ENCODE data around the gene CLMN.

The CLMN gene

GRCh38 chr14:95319312-95320077, at the start of gene CLMN:
CLMN (minus strand) TSS chr14:95319908; CDS start chr14:95319792, 116 bp downstream.
- ATAC-seq = peak in 1 of 2 donors; percentile 41

GRCh38 chr14:95365401-95365800, 45.7 kb upstream of the CLMN start:
- ATAC-seq = no peak

- no peak for ATAC-seq
Measured at GRCh38 chr14:95364481-95365209, 44.9 kb upstream of the CLMN start.

- ATAC-seq = no peak
Measured at GRCh38 chr14:95363468-95363954, 43.8 kb upstream of the CLMN start.

- no peak for ATAC-seq
Measured at GRCh38 chr14:95362138-95362494, 42.4 kb upstream of the CLMN start.

- ATAC-seq = peak; percentile 32 to 41
Measured at GRCh38 chr14:95361373-95362137, 41.8 kb upstream of the CLMN start.

- no peak for ATAC-seq
Measured at GRCh38 chr14:95360828-95361227, 41.1 kb upstream of the CLMN start.

GRCh38 chr14:95359994-95360826, 40.5 kb upstream of the CLMN start:
- ATAC-seq = no peak

- no peak for ATAC-seq
Measured at GRCh38 chr14:95356245-95356869, 36.6 kb upstream of the CLMN start.

- ATAC-seq = no peak
Measured at GRCh38 chr14:95355422-95355821, 35.7 kb upstream of the CLMN start.

- ATAC-seq = no peak
Measured at GRCh38 chr14:95354834-95355233, 35.1 kb upstream of the CLMN start.

GRCh38 chr14:95353664-95354063, 34.0 kb upstream of the CLMN start:
- no peak for ATAC-seq

GRCh38 chr14:95353007-95353406, 33.3 kb upstream of the CLMN start:
- no peak for ATAC-seq

- ATAC-seq = no peak
Measured at GRCh38 chr14:95352481-95352880, 32.8 kb upstream of the CLMN start.

- ATAC-seq = no peak
Measured at GRCh38 chr14:95349241-95349640, 29.5 kb upstream of the CLMN start.

GRCh38 chr14:95348395-95349080, 28.8 kb upstream of the CLMN start:
- ATAC-seq = no peak

GRCh38 chr14:95346820-95347219, 27.1 kb upstream of the CLMN start:
- no peak for ATAC-seq

GRCh38 chr14:95346266-95346665, 26.6 kb upstream of the CLMN start:
- ATAC-seq = no peak

GRCh38 chr14:95345032-95345431, 25.3 kb upstream of the CLMN start:
- no peak for ATAC-seq

GRCh38 chr14:95344536-95344935, 24.8 kb upstream of the CLMN start:
- ATAC-seq = no peak

- no peak for ATAC-seq
Measured at GRCh38 chr14:95341564-95341963, 21.9 kb upstream of the CLMN start.
